Ishikawa (cell line): Measurements from ENCODE around the gene ATP6V1G2.

Experiments
- CEBPB ChIP-seq: IDR thresholded peaks from 2 replicates; pipeline ENCODE4 v1.6.1; 2012
- CREB1 ChIP-seq: IDR thresholded peaks from 2 replicates; pipeline ENCODE4 v1.6.1; 2012; ENCODE audit warnings: low read depth
- EP300 ChIP-seq: IDR thresholded peaks from 2 replicates; pipeline ENCODE4 v1.6.1; 2012; ENCODE audit warnings: borderline replicate concordance
- FOXM1 ChIP-seq: IDR thresholded peaks from 2 replicates; pipeline ENCODE4 v1.6.1; 2012; ENCODE audit warnings: low read depth, borderline replicate concordance
- NFIC ChIP-seq: IDR thresholded peaks from 2 replicates; pipeline ENCODE4 v1.6.1; 2012
- RAD21 ChIP-seq: IDR thresholded peaks from 2 replicates; pipeline ENCODE4 v1.6.1; 2012; ENCODE audit warnings: low read depth
- TAF1 ChIP-seq: IDR thresholded peaks from 2 replicates; pipeline ENCODE4 v1.6.1; 2012; ENCODE audit warnings: low read depth, mild to moderate bottlenecking
- TCF12 ChIP-seq: IDR thresholded peaks from 2 replicates; pipeline ENCODE4 v1.6.1; 2012; ENCODE audit warnings: low read depth
- TEAD4 ChIP-seq: IDR thresholded peaks from 2 replicates; pipeline ENCODE4 v1.6.1; 2012
- YY1 ChIP-seq: IDR thresholded peaks from 2 replicates; pipeline ENCODE4 v1.6.1; 2012; ENCODE audit warnings: low read depth
- ZBTB7A ChIP-seq: IDR thresholded peaks from 2 replicates; pipeline ENCODE4 v1.6.1; 2012; ENCODE audit warnings: low read depth
- TF ChIP-seq, protein P1 (sequence below): IDR thresholded peaks from 2 replicates; pipeline ENCODE4 v1.6.1; 2012; ENCODE audit warnings: low read depth, mild to moderate bottlenecking
- TF ChIP-seq, protein P2 (sequence below): IDR thresholded peaks from 2 replicates; pipeline ENCODE4 v1.6.1; 2012
- TF ChIP-seq, protein P3 (sequence below): IDR thresholded peaks from 2 replicates; pipeline ENCODE4 v1.6.1; 2012

DNA sequence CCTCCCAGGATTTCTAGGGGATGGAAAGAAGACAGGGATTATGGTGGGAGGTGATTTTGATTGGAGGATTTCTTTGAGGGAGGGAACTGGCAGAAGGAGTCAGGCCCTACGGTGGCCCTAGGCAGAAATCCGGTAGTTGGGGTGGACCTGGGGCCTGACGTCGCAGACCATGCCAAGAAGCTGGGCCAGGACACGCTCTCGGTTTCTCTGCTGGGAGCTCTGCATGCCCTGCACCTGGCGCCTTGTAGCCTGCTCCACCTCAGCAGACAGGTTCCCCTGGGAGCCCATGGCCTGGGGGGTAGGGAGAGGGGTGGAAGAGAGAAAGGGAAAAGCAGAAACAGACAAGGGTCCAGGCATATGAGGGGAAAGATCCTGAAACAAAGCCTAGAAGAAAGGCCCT, 1.1 kb downstream of the ATP6V1G2 start:
- TF ChIP-seq, protein P1, sequence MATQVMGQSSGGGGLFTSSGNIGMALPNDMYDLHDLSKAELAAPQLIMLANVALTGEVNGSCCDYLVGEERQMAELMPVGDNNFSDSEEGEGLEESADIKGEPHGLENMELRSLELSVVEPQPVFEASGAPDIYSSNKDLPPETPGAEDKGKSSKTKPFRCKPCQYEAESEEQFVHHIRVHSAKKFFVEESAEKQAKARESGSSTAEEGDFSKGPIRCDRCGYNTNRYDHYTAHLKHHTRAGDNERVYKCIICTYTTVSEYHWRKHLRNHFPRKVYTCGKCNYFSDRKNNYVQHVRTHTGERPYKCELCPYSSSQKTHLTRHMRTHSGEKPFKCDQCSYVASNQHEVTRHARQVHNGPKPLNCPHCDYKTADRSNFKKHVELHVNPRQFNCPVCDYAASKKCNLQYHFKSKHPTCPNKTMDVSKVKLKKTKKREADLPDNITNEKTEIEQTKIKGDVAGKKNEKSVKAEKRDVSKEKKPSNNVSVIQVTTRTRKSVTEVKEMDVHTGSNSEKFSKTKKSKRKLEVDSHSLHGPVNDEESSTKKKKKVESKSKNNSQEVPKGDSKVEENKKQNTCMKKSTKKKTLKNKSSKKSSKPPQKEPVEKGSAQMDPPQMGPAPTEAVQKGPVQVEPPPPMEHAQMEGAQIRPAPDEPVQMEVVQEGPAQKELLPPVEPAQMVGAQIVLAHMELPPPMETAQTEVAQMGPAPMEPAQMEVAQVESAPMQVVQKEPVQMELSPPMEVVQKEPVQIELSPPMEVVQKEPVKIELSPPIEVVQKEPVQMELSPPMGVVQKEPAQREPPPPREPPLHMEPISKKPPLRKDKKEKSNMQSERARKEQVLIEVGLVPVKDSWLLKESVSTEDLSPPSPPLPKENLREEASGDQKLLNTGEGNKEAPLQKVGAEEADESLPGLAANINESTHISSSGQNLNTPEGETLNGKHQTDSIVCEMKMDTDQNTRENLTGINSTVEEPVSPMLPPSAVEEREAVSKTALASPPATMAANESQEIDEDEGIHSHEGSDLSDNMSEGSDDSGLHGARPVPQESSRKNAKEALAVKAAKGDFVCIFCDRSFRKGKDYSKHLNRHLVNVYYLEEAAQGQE: no peak
- TF ChIP-seq EP300 (no peak), TAF1 (no peak), CEBPB (no peak), FOXM1 (no peak), YY1 (no peak), NFIC (no peak), ZBTB7A (no peak), CREB1 (no peak), TCF12 (no peak), RAD21 (no peak), TEAD4 (no peak)
- TF ChIP-seq, protein P2, sequence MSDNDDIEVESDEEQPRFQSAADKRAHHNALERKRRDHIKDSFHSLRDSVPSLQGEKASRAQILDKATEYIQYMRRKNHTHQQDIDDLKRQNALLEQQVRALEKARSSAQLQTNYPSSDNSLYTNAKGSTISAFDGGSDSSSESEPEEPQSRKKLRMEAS: no peak
- TF ChIP-seq, protein P3, sequence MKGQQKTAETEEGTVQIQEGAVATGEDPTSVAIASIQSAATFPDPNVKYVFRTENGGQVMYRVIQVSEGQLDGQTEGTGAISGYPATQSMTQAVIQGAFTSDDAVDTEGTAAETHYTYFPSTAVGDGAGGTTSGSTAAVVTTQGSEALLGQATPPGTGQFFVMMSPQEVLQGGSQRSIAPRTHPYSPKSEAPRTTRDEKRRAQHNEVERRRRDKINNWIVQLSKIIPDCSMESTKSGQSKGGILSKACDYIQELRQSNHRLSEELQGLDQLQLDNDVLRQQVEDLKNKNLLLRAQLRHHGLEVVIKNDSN: no peak
